SK-N-SH (cell line): Measurements from ENCODE around the gene FASTK.

ENCODE experiments used
- CHD2 ChIP-seq: fragments of 150-350 bp; IDR thresholded peaks from 2 replicates; pipeline ENCODE4 v1.6.1; 2018; ENCODE audit warnings: low read length; ENCODE audit not compliant: partially characterized antibody
- ELF1 ChIP-seq: IDR thresholded peaks from 2 replicates; pipeline ENCODE4 v1.4.0; 2012
- EP300 ChIP-seq, 2 experiments: IDR thresholded peaks; 2 replicates each; pipeline versions ENCODE4 v1.4.0 to v1.6.1; 2012; ENCODE audit warnings: borderline replicate concordance in 1 of 2, low read depth in 1 of 2, low read length in 1 of 2
- FOXJ3 ChIP-seq: sonication (generic); formaldehyde crosslinking; IDR thresholded peaks from 2 replicates; pipeline ENCODE4 v1.5.1; 2020; ENCODE audit warnings: mild to moderate bottlenecking, missing genetic modification reagents
- POLR2AphosphoS5 ChIP-seq: IDR thresholded peaks from 2 replicates; pipeline ENCODE4 v1.6.1; 2012; ENCODE audit warnings: low read depth, low read length
- RCOR1 ChIP-seq: fragments of 150-350 bp; IDR thresholded peaks from 2 replicates; pipeline ENCODE4 v1.6.1; 2017; ENCODE audit warnings: antibody characterized with exemption, low read length
- SIN3A ChIP-seq: IDR thresholded peaks from 2 replicates; pipeline ENCODE4 v1.6.1; 2012; ENCODE audit warnings: low read depth, mild to moderate bottlenecking, low read length, moderate library complexity, borderline replicate concordance
- TAF1 ChIP-seq: IDR thresholded peaks from 2 replicates; pipeline ENCODE4 v1.6.1; 2012; ENCODE audit warnings: low read depth, mild to moderate bottlenecking, low read length, moderate library complexity, borderline replicate concordance
- TEAD4 ChIP-seq: IDR thresholded peaks from 2 replicates; pipeline ENCODE4 v1.4.0; 2012; ENCODE audit warnings: mild to moderate bottlenecking, borderline replicate concordance; ENCODE audit not compliant: insufficient read depth
- YY1 ChIP-seq: IDR thresholded peaks from 2 replicates; pipeline ENCODE4 v1.4.0; 2012; ENCODE audit warnings: low read depth, mild to moderate bottlenecking
- TF ChIP-seq, protein P1 (sequence below): fragments of 200-600 bp; sonication (generic); IDR thresholded peaks from 2 replicates; pipeline ENCODE4 v1.6.1; 2017; ENCODE audit warnings: antibody characterized with exemption, mild to moderate bottlenecking, moderate library complexity
- TF ChIP-seq, protein P2 (sequence below): fragments of 150-350 bp; IDR thresholded peaks from 2 replicates; pipeline ENCODE4 v1.6.1; 2017; ENCODE audit warnings: antibody characterized with exemption, low read length, low read depth, borderline replicate concordance

DNA sequence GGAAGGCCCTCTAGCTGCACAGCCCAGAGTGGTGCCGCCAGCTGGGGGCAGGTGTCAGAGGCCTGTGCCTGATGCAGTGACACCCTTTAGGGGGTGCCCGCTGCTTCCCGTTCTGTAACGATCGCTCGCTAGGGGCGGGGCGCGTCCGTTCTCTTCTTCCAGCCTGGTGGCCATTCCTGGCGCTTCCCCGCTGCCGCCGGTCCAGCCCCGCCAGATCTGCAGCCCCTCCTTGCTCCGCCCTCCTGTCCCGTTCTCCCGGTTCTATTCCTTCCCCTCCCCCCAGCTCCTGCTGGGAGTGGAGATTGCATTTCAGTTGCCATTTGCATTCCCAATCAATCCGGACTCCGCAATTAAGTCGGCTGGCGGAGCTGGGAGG lies 44.8 kb upstream of the FASTK start:
- TF ChIP-seq YY1 (no peak), TEAD4 (no peak), ELF1 (no peak), POLR2AphosphoS5 (no peak), RCOR1 (no peak), SIN3A (no peak), CHD2 (no peak), EP300 (IDR thresholded peaks at IDR 0.05; ENCODE audit: borderline replicate concordance in 1 of 2, low read depth in 1 of 2, low read length in 1 of 2) (no peak), FOXJ3 (CRISPR knock-in tag) (no peak), TAF1 (no peak)
- TF ChIP-seq, protein P1, sequence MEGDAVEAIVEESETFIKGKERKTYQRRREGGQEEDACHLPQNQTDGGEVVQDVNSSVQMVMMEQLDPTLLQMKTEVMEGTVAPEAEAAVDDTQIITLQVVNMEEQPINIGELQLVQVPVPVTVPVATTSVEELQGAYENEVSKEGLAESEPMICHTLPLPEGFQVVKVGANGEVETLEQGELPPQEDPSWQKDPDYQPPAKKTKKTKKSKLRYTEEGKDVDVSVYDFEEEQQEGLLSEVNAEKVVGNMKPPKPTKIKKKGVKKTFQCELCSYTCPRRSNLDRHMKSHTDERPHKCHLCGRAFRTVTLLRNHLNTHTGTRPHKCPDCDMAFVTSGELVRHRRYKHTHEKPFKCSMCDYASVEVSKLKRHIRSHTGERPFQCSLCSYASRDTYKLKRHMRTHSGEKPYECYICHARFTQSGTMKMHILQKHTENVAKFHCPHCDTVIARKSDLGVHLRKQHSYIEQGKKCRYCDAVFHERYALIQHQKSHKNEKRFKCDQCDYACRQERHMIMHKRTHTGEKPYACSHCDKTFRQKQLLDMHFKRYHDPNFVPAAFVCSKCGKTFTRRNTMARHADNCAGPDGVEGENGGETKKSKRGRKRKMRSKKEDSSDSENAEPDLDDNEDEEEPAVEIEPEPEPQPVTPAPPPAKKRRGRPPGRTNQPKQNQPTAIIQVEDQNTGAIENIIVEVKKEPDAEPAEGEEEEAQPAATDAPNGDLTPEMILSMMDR, result no peak
- TF ChIP-seq, protein P2, sequence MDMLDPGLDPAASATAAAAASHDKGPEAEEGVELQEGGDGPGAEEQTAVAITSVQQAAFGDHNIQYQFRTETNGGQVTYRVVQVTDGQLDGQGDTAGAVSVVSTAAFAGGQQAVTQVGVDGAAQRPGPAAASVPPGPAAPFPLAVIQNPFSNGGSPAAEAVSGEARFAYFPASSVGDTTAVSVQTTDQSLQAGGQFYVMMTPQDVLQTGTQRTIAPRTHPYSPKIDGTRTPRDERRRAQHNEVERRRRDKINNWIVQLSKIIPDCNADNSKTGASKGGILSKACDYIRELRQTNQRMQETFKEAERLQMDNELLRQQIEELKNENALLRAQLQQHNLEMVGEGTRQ, result no peak
